WTC11 (cell line): Measurements from ENCODE around the gene KRT7. TPM values are rescaled to one million over a fixed set of nuclear protein-coding genes. Genes with fewer than 3 reads are reported as not detected.
A peak's percentile ranks its signal among the peaks of the same experiment; 100 is the strongest.

Experiments
- ATAC-seq: fragments of 200-7000 bp; cut with Tn5 transposase; 2 replicates; pipeline ENCODE4 v1.10.0; 2021; ENCODE audit warnings: mild to moderate bottlenecking, moderate library complexity
- CTCF ChIA-PET: fragments of 300-600 bp; sonication (Branson Sonifier 250); formaldehyde crosslinking; loops from one replicate; lab custom pipeline; 2021; ENCODE audit warnings: antibody characterized with exemption; lab: Charles Lee
- POLR2A ChIA-PET: fragments of 350-600 bp; sonication (Branson Sonifier 250); formaldehyde crosslinking; loops from one replicate; lab custom pipeline; 2021; ENCODE audit warnings: antibody characterized with exemption; lab: Charles Lee
- DNase-seq: peaks from one replicate; pipeline ENCODE4 v3.0.0; 2021; ENCODE audit warnings: low spot score
- H3K27ac Mint-ChIP-seq: 2 replicates; pipeline ENCODE4 v1.8.0; 2021; ENCODE audit warnings: mixed read lengths
- H3K27me3 Mint-ChIP-seq: 2 replicates; pipeline ENCODE4 v1.8.0; 2021; ENCODE audit warnings: low read depth, mild to moderate bottlenecking, moderate library complexity, mixed read lengths
- H3K36me3 Mint-ChIP-seq: 2 replicates; pipeline ENCODE4 v1.8.0; 2021; ENCODE audit warnings: mixed read lengths
- H3K4me1 Mint-ChIP-seq: 2 replicates; pipeline ENCODE4 v1.8.0; 2022; ENCODE audit warnings: mixed read lengths
- H3K4me3 Mint-ChIP-seq: 2 replicates; pipeline ENCODE4 v1.8.0; 2021; ENCODE audit warnings: mild to moderate bottlenecking, moderate library complexity, mixed read lengths
- H3K9me3 Mint-ChIP-seq: 2 replicates; pipeline ENCODE4 v1.8.0; 2021; ENCODE audit warnings: mixed read lengths
- ATF1 ChIP-seq: sonication (generic); formaldehyde crosslinking; IDR thresholded peaks from 2 replicates; pipeline ENCODE4 v1.8.1; 2023; ENCODE audit warnings: mild to moderate bottlenecking, moderate library complexity, missing genetic modification reagents
- CDX4 ChIP-seq: fragments of 250-450 bp; sonication (Bioruptor Pico); IDR thresholded peaks from 2 replicates; pipeline ENCODE4 v1.9.0; 2021; ENCODE audit warnings: moderate library complexity, mild to moderate bottlenecking, inconsistent platforms, borderline replicate concordance
- CREB1 ChIP-seq: sonication (generic); formaldehyde crosslinking; IDR thresholded peaks from 2 replicates; pipeline ENCODE4 v1.8.0; 2023; ENCODE audit warnings: mild to moderate bottlenecking, missing genetic modification reagents
- E2F5 ChIP-seq: sonication (generic); formaldehyde crosslinking; IDR thresholded peaks from 2 replicates; pipeline ENCODE4 v1.8.1; 2022; ENCODE audit warnings: mild to moderate bottlenecking, moderate library complexity, missing genetic modification reagents
- EMX1 ChIP-seq: fragments of 250-450 bp; sonication (Bioruptor Pico); IDR thresholded peaks from 2 replicates; pipeline ENCODE4 v1.8.0; 2021; ENCODE audit warnings: mild to moderate bottlenecking
- FOXP4 ChIP-seq: sonication (generic); formaldehyde crosslinking; IDR thresholded peaks from 2 replicates; pipeline ENCODE4 v1.8.0; 2022; ENCODE audit warnings: mild to moderate bottlenecking, missing genetic modification reagents
- KAT7 ChIP-seq: sonication (generic); formaldehyde crosslinking; IDR thresholded peaks from 2 replicates; pipeline ENCODE4 v1.8.1; 2023; ENCODE audit warnings: missing genetic modification reagents, mild to moderate bottlenecking, borderline replicate concordance
- MYBL2 ChIP-seq: sonication (generic); formaldehyde crosslinking; IDR thresholded peaks from 2 replicates; pipeline ENCODE4 v1.8.1; 2023; ENCODE audit warnings: mild to moderate bottlenecking, moderate library complexity, missing genetic modification reagents
- NR1H2 ChIP-seq: sonication (generic); formaldehyde crosslinking; IDR thresholded peaks from 2 replicates; pipeline ENCODE4 v1.9.0; 2021; ENCODE audit warnings: mild to moderate bottlenecking, moderate library complexity, missing genetic modification reagents
- NR3C1 ChIP-seq: sonication (generic); formaldehyde crosslinking; conservative IDR thresholded peaks from 2 replicates; pipeline ENCODE4 v1.8.1; 2023; ENCODE audit warnings: low read depth, mild to moderate bottlenecking, missing genetic modification reagents
- SOX15 ChIP-seq: fragments of 250-450 bp; sonication (Bioruptor Pico); IDR thresholded peaks from 2 replicates; pipeline ENCODE4 v1.9.0; 2021; ENCODE audit warnings: mild to moderate bottlenecking
- STAT6 ChIP-seq: sonication (generic); formaldehyde crosslinking; conservative IDR thresholded peaks from 2 replicates; pipeline ENCODE4 v1.8.1; 2023; ENCODE audit warnings: mild to moderate bottlenecking, low read depth, missing genetic modification reagents, moderate library complexity
- USF1 ChIP-seq: sonication (generic); formaldehyde crosslinking; IDR thresholded peaks from 2 replicates; pipeline ENCODE4 v1.8.0; 2022; ENCODE audit warnings: mild to moderate bottlenecking, missing genetic modification reagents
- USF2 ChIP-seq: sonication (generic); formaldehyde crosslinking; IDR thresholded peaks from 2 replicates; pipeline ENCODE4 v1.8.1; 2023; ENCODE audit warnings: mild to moderate bottlenecking, missing genetic modification reagents, moderate library complexity
- ZBTB43 ChIP-seq: sonication (generic); formaldehyde crosslinking; IDR thresholded peaks from 2 replicates; pipeline ENCODE4 v1.8.1; 2023; ENCODE audit warnings: mild to moderate bottlenecking, missing genetic modification reagents
- ZMAT4 ChIP-seq: fragments of 250-450 bp; sonication (Bioruptor Pico); IDR thresholded peaks from 2 replicates; pipeline ENCODE4 v1.9.0; 2021; ENCODE audit warnings: mild to moderate bottlenecking
- ZNF232 ChIP-seq: sonication (generic); formaldehyde crosslinking; IDR thresholded peaks from 2 replicates; pipeline ENCODE4 v1.8.0; 2022; ENCODE audit warnings: mild to moderate bottlenecking, missing genetic modification reagents
- ZNF423 ChIP-seq: fragments of 250-450 bp; sonication (Bioruptor Pico); IDR thresholded peaks from 2 replicates; pipeline ENCODE4 v2.1.2; 2022; ENCODE audit warnings: mild to moderate bottlenecking, moderate library complexity
- total RNA-seq: library from RNA; stranded (reverse); gene quantifications from 3 replicates; pipeline ENCODE4 v1.2.3, GENCODE V29; 2021

Gene KRT7
- total RNA-seq, 1 experiment from 2014 or later: 10.6 TPM

- TF ChIP-seq STAT6 (CRISPR knock-in tag) (no peak), ZMAT4 (CRISPR knock-in tag) (no peak)
Measured at GRCh38 chr12:52202361-52203078, 30.5 kb upstream of the KRT7 start (continued).

- DNase-seq (peak; percentile 9), ATAC-seq (no peak)
- Mint-ChIP-seq H3K4me3 (no peak overlapping the region), H3K27ac (no peak overlapping the region), H3K4me1 (peaks cover 33% of the 10 kb centered on the region), H3K27me3 (no peaks in the 10 kb centered on the region), H3K36me3 (no peaks in the 10 kb centered on the region), H3K9me3 (no peaks in the 10 kb centered on the region)
- no peak for TF ChIP-seq MYBL2 (CRISPR knock-in tag)
- no peak for TF ChIP-seq E2F5 (CRISPR knock-in tag)
- TF ChIP-seq EMX1 (CRISPR knock-in tag): no peak
- TF ChIP-seq USF2: no peak
- no peak for TF ChIP-seq KAT7 (CRISPR knock-in tag)
- no peak for TF ChIP-seq ATF1 (CRISPR knock-in tag)
- no peak for TF ChIP-seq ZNF423
- no peak for TF ChIP-seq CDX4
- TF ChIP-seq ZNF232 (CRISPR knock-in tag): no peak
- TF ChIP-seq NR3C1: no peak
- POLR2A ChIA-PET: interaction anchor here (0.6 kb wide), 1 partner anchor 480 kb away, joined by 5 read pairs; no protein-coding TSS in a partner anchor
- CTCF ChIA-PET: interaction anchor here (1.1 to 1.8 kb wide), 5 partner anchors 10 to 47 kb away, joined by 3 to 8 read pairs (median 4); no protein-coding TSS in a partner anchor
Measured at GRCh38 chr12:52203079-52203921, 29.7 kb upstream of the KRT7 start.

GRCh38 chr12:52204095-52204930 lies 28.7 kb upstream of the KRT7 start:
- Mint-ChIP-seq H3K4me3 (no peak overlapping the region), H3K36me3 (no peaks in the 10 kb centered on the region), H3K4me1 (peaks cover 33% of the 10 kb centered on the region), H3K27me3 (no peaks in the 10 kb centered on the region), H3K27ac (0 out of 2 replicates have a peak overlapping the region, but pooled peaks have one; percentile 15), H3K9me3 (no peaks in the 10 kb centered on the region)
- DNase-seq: peak; percentile 10
- CTCF ChIA-PET: interaction anchor here (1.1 to 1.8 kb wide), 4 partner anchors 9 to 48 kb away, joined by 3 to 8 read pairs (median 4); no protein-coding TSS in a partner anchor
- POLR2A ChIA-PET: interaction anchor here (0.6 kb wide), 1 partner anchor 479 kb away, joined by 5 read pairs; no protein-coding TSS in a partner anchor
- ATAC-seq: no peak
- TF ChIP-seq ZBTB43 (no peak), NR1H2 (CRISPR knock-in tag) (no peak), CREB1 (CRISPR knock-in tag) (no peak), SOX15 (CRISPR knock-in tag) (no peak), USF1 (CRISPR knock-in tag) (no peak), FOXP4 (CRISPR knock-in tag) (no peak)
